ENCODE results near the gene C11orf71.

Gene C11orf71

GRCh38 chr11:114438303-114438702 is 38.0 kb upstream of the C11orf71 start:
- no peak overlapping the region for H3K4me2 ChIP-seq (ENCODE audit: low read length)

GRCh38 chr11:114433376-114433775 is 33.1 kb upstream of the C11orf71 start:
- no peaks in the 10 kb centered on the region for H3K9me3 ChIP-seq (ENCODE audit: low read length)
- H3K36me3 ChIP-seq (ENCODE audit: insufficient read depth, low read length), result no peaks in the 10 kb centered on the region
- no peaks in the 10 kb centered on the region for H3K27me3 ChIP-seq (ENCODE audit: insufficient read depth, low read length)
- H2AFZ ChIP-seq (ENCODE audit: low read length), result no peak overlapping the region
- H3K4me2 ChIP-seq (ENCODE audit: low read length), result no peak overlapping the region
- H3K27ac ChIP-seq (ENCODE audit: low read depth, low read length, poor library complexity, severe bottlenecking), result no peak overlapping the region
- H3K4me1 ChIP-seq (ENCODE audit: insufficient read depth, low read length, severe bottlenecking), result no peaks in the 10 kb centered on the region
- H3K79me2 ChIP-seq (ENCODE audit: insufficient read depth, low read length), result no peaks in the 10 kb centered on the region
- TF ChIP-seq EZH2 (IDR thresholded peaks at IDR 0.05; ENCODE audit: borderline replicate concordance, low read length), result no peak
- no peak for TF ChIP-seq CTCF (IDR thresholded peaks at IDR 0.05; ENCODE audit: low read length)
- H3K9me2 ChIP-seq (ENCODE audit: low read depth, low read length), result no peaks in the 10 kb centered on the region
- no peak overlapping the region for H3K4me3 ChIP-seq (ENCODE audit: low read depth, low read length, poor library complexity, severe bottlenecking)
- H3K9ac ChIP-seq (ENCODE audit: low read length), result no peak overlapping the region
- no peaks in the 10 kb centered on the region for H4K20me1 ChIP-seq (ENCODE audit: insufficient read depth, low read length)
- H3F3A ChIP-seq (ENCODE audit: insufficient read depth, low read length), result no peaks in the 10 kb centered on the region

More at GRCh38 chr11:114438303-114438702, 38.0 kb upstream of the C11orf71 start:
- Histone ChIP-seq H3K79me2 (ENCODE audit: insufficient read depth, low read length) (peaks cover 15% of the 10 kb centered on the region), H3K36me3 (ENCODE audit: insufficient read depth, low read length) (no peaks in the 10 kb centered on the region; the same call in 1 of the 2 replicates), H3K9ac (ENCODE audit: low read length) (no peak overlapping the region), H3K4me1 (ENCODE audit: insufficient read depth, low read length, severe bottlenecking) (peaks cover 25% of the 10 kb centered on the region), H4K20me1 (ENCODE audit: insufficient read depth, low read length) (no peaks in the 10 kb centered on the region), H3K27me3 (ENCODE audit: insufficient read depth, low read length) (no peaks in the 10 kb centered on the region), H3K9me3 (ENCODE audit: low read length) (no peaks in the 10 kb centered on the region), H3K4me3 (ENCODE audit: low read depth, low read length, poor library complexity, severe bottlenecking) (no peak overlapping the region), H2AFZ (ENCODE audit: low read length) (no peak overlapping the region), H3K27ac (ENCODE audit: low read depth, low read length, poor library complexity, severe bottlenecking) (no peak overlapping the region), H3K9me2 (ENCODE audit: low read depth, low read length) (no peaks in the 10 kb centered on the region), H3F3A (ENCODE audit: insufficient read depth, low read length) (no peaks in the 10 kb centered on the region)
- no peak for TF ChIP-seq CTCF (IDR thresholded peaks at IDR 0.05; ENCODE audit: low read length)

GRCh38 chr11:114432893-114433292 is 32.6 kb upstream of the C11orf71 start:
- no peak overlapping the region for H3K27ac ChIP-seq (ENCODE audit: low read depth, low read length, poor library complexity, severe bottlenecking)
- TF ChIP-seq EZH2 (IDR thresholded peaks at IDR 0.05; ENCODE audit: borderline replicate concordance, low read length), result no peak
- TF ChIP-seq CTCF (IDR thresholded peaks at IDR 0.05; ENCODE audit: low read length), result no peak
- no peaks in the 10 kb centered on the region for H3F3A ChIP-seq (ENCODE audit: insufficient read depth, low read length)
- no peaks in the 10 kb centered on the region for H3K27me3 ChIP-seq (ENCODE audit: insufficient read depth, low read length)
- no peaks in the 10 kb centered on the region for H3K36me3 ChIP-seq (ENCODE audit: insufficient read depth, low read length)
- H3K4me3 ChIP-seq (ENCODE audit: low read depth, low read length, poor library complexity, severe bottlenecking), result no peak overlapping the region
- no peaks in the 10 kb centered on the region for H4K20me1 ChIP-seq (ENCODE audit: insufficient read depth, low read length)
- H3K9me2 ChIP-seq (ENCODE audit: low read depth, low read length), result no peaks in the 10 kb centered on the region
- H2AFZ ChIP-seq (ENCODE audit: low read length), result no peak overlapping the region
- no peaks in the 10 kb centered on the region for H3K79me2 ChIP-seq (ENCODE audit: insufficient read depth, low read length)
- H3K9me3 ChIP-seq (ENCODE audit: low read length), result no peaks in the 10 kb centered on the region
- no peaks in the 10 kb centered on the region for H3K4me1 ChIP-seq (ENCODE audit: insufficient read depth, low read length, severe bottlenecking)
- no peak overlapping the region for H3K9ac ChIP-seq (ENCODE audit: low read length)
- H3K4me2 ChIP-seq (ENCODE audit: low read length), result no peak overlapping the region

Data from OCI-LY1 (cell line).